SH-SY5Y (cell line): ENCODE data around the gene PRKG1.

ENCODE experiments used
- GATA2 ChIP-seq: IDR thresholded peaks from 2 replicates; pipeline ENCODE4 v1.6.1; 2011; ENCODE audit warnings: mild to moderate bottlenecking, low read depth, low read length
- GATA3 ChIP-seq: IDR thresholded peaks from 2 replicates; pipeline ENCODE4 v1.6.1; 2011; ENCODE audit warnings: low read depth, mild to moderate bottlenecking, low read length, moderate library complexity

GRCh38 chr10:52210161-52210560 is 1135.9 kb downstream of the PRKG1 start:
- TF ChIP-seq GATA2: no peak
- TF ChIP-seq GATA3: no peak
